GM12874 (cell line): ENCODE results near the gene KATNA1.

Experiments
- TF ChIP-seq, protein P1 (sequence below): IDR thresholded peaks from 2 replicates; pipeline ENCODE4 v1.5.1; 2011; ENCODE audit warnings: low read depth, mild to moderate bottlenecking, control low read depth, low read length, moderate library complexity; ENCODE audit not compliant: insufficient read depth

KATNA1 gene

DNA sequence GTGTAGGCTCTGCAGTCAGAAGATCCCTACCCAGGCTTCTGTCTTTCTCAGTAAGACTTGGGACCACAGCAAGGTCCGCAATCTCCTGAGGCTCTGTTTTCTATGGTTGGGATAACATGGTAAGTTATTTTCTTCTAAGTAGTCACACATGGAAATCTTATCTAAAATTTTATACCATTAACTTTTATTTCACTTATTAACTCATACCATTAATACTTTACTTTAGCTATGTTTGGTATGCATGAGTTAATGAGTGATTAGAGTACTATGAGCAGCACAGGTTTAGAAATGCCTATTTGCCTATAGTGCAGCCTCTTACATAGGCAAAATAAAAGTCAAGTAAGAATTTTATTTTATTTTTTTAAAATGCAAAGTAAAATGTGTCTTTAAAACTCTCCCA, 55.1 kb downstream of the KATNA1 start:
- TF ChIP-seq, protein P1, sequence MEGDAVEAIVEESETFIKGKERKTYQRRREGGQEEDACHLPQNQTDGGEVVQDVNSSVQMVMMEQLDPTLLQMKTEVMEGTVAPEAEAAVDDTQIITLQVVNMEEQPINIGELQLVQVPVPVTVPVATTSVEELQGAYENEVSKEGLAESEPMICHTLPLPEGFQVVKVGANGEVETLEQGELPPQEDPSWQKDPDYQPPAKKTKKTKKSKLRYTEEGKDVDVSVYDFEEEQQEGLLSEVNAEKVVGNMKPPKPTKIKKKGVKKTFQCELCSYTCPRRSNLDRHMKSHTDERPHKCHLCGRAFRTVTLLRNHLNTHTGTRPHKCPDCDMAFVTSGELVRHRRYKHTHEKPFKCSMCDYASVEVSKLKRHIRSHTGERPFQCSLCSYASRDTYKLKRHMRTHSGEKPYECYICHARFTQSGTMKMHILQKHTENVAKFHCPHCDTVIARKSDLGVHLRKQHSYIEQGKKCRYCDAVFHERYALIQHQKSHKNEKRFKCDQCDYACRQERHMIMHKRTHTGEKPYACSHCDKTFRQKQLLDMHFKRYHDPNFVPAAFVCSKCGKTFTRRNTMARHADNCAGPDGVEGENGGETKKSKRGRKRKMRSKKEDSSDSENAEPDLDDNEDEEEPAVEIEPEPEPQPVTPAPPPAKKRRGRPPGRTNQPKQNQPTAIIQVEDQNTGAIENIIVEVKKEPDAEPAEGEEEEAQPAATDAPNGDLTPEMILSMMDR: no peak

DNA sequence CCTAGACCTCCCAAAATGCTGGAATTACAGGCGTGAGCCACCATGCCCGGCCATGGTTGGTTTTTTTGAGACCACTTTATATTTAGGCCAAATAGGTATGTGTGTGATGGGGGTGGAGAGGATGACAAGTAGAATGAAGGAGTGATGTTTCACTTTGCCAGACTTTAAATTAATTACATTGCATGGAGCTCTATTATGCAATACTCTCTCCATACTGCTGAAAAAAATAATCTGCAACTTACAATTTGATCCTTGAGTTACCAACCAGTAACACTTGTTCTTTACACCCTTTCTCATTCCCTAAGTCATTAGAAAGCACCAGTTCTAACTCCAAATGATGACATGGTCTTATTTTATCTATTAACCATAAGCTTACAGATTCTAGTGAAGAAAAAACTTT, 55.5 kb downstream of the KATNA1 start:
- TF ChIP-seq, protein P1: no peak

DNA sequence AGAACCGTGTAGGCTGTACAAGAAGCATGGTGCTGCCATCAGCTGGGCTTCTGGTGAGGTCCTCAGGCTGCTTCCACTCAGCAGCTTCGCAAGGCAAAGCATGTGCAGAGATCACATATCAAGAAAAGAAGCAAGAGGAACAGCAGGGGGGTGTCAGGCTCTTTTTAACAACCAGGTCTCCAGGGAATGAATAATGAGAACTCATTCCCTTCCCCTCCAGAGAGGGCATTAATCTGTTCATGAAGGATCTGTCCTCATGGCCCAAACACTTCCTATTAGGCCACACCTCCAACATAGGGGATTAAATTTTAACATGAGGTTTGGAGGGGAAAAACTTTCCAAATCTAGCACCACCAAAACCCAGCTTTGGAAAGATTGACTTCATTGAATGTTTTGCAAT, 62.4 kb downstream of the KATNA1 start:
- TF ChIP-seq, protein P1: no peak

DNA sequence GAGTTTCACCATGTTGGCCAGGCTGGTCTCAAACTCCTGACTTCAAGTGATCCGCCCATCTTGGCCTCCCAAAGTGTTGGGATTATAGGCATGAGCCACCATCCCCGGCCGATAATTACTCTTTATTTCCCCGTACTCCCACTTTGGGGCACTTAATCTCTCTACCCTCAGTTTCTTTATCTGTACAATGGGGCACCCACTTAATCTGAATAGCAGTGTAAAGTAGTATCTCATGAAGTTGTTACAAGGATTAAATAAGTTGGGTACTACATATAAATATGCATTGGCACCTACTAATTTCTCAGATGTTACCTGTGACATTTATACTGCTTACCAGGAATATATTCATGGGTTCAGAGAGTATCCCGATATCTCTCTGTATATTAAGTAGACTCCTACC, 67.2 kb downstream of the KATNA1 start:
- TF ChIP-seq, protein P1: no peak

DNA sequence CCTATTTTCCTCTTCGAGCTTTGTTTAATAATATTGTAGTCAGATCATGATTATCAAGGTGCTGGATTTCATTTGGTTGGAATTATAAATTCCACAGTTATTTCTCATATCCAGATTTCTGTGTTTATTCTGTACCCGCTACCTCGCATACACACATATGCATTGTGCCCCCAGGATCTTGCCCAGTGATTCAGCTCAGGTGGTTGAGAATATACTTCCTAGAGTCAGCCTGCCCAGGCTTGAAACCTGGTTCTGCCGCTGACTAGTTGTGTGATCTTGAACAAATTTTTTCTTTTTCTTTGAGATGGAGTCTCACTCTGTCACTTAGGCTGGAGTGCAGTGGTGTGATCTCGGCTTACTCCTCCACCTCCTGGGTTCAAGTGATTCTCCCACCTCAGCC, 67.6 kb downstream of the KATNA1 start:
- TF ChIP-seq, protein P1: no peak

DNA sequence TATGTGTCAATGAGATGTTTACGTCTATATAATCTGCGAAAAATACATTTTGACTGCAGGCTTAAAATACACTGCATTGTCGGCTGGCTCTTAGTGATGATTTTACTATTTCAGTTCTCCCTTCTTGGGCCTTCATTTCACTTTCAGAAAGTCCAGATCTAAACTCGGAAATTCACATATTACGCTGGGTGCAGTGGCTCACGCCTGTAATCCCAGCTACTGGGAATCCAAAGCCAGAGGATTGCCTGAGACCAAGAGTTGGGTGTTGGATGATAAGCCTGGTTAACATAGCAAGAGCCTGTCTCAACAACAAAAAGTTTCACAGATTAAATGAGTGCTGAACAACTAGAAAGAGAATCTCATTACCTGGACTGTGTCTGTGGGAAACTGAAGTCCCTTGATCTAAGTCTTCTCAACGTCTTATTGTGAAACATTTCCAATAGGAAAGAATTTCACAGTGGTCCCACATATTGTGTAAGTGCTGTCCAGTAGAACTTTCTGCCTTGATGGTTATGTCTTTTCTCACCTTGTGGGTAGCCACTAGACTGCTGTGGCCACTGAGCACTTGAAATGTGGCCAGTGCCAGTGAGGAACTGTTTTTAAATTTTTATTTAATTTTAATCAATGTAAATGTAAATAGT, 80.4 kb downstream of the KATNA1 start:
- TF ChIP-seq, protein P1: no peak

DNA sequence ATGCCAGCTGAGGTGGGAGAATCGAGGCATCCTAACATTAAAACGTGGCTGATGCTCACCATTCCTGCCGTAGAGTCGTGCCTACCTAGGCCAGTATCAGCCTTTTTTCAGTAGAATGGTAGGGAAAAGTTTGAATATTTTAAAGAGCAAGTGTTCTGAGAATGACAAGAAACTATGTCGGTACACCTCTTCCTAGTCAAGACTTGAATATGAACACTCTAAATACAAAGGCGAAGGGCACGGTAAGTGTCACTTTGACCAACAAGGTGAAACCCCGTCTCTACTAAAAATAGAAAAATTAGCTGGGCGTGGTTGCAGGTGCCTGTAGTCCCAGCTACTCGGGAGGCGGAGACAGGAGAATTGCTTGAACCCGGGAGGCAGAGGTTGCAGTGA, 81.3 kb downstream of the KATNA1 start:
- TF ChIP-seq, protein P1: no peak
